KBM-7 (cell line): ENCODE results near the gene BEAN1.

ENCODE experiments used
- DNase-seq: peaks from one replicate; pipeline ENCODE4 v3.0.0-alpha.2; 2015
- in situ Hi-C: fragments of 300-500 bp; cut with MboI; formaldehyde crosslinking; loops from 2 replicates; pipeline ENCODE4 v1.14.3; 2020; ENCODE audit warnings: low sequenced_read_pairs, low pct_unique_long_range_greater_than_20kb, mixed read lengths

Gene BEAN1

DNA sequence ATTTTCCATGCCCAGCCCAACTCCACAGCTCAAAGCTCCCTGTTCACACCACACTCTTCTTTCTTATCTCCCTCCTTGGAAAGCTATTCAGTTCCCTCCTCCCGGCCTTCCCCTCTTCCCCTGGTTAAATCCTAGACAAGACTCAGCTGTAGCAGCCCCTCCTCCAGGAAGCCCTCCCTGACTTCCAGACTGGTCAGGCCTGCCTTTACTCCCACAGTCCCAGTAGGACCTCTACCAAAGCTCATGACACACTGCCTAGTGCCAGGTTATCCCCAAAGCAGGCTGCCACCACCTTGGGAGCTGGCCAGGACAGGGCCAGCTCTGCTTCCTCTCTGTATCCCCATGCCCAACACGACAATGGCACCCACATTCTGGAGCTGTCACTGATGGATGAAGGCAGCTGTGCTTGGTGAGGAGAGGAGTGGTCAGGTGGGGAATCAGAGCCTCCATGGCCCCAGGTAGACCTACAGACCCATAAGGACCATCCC lies 50.0 kb downstream of the BEAN1 start:
- in situ Hi-C loops: no loop called here
- DNase-seq: no peak

DNA sequence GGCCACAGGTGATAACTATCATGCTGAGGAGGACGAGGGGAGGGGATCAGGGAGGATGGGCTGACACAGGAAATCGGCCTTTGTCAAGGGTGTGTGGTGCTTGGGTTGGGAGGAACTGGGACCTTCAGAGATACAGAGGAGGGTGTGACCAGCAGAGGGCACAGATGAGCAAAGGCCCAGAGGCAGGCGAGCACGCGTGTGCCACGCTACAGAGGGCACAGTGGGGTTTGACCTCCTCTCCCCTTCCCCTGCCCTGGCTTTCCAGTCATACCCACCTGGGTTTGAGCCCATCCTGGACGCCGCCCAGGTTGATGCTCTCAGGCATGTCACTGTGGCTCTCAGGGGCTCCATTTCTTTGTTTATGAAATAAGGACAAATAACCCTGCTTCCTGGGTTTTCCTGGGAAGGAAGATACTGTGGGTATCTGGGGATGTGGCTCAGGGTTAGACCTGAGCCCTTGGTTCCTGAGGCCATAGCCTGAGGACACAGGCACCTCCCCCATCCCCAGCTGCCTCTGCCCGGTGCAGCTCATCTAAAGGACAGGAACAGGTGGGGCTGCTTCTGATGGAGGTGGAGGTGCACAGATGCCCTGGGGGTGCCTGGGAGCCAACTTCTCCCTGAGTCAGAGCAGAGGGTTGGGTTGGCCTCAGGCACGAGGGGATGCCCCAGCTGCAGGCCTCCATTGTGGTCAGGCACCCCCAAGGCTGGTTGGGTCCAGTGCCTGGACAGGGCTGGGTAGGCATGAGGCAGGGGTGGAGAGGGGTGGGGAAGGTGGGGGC lies 51.8 kb downstream of the BEAN1 start:
- in situ Hi-C loops: no loop called here
- peak; percentile 86 for DNase-seq

DNA sequence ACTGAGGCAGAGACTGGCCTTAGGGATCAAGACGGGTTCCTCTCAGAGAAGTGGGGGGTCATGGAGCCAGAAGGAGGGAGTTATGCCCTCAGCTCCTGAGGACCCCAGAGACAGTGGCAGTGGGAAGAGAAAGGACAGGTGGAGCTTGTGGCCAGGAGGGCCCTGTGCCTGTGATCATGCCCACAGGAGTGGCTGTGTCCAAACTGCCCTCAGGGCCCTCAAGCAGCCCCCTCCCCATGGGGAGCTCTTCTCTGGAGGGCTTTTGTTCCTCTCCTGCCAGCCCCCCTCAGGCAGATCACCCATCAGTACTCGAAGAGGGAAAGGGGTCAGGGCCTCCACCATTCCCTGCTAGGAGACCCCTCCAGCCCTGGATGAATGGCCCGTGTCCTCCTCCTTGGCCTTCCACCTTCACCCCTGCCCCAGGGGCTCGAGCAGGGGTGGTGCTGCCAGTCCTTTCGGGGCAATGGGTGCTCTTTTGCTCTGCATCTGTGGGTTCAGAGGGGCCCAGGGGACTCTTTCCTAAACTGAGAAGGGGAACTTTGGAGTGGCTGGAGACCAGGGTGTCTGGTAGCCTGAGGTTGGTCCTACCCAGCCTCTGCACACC lies 52.7 kb downstream of the BEAN1 start:
- no peak for DNase-seq
- in situ Hi-C loops: no loop called here

DNA sequence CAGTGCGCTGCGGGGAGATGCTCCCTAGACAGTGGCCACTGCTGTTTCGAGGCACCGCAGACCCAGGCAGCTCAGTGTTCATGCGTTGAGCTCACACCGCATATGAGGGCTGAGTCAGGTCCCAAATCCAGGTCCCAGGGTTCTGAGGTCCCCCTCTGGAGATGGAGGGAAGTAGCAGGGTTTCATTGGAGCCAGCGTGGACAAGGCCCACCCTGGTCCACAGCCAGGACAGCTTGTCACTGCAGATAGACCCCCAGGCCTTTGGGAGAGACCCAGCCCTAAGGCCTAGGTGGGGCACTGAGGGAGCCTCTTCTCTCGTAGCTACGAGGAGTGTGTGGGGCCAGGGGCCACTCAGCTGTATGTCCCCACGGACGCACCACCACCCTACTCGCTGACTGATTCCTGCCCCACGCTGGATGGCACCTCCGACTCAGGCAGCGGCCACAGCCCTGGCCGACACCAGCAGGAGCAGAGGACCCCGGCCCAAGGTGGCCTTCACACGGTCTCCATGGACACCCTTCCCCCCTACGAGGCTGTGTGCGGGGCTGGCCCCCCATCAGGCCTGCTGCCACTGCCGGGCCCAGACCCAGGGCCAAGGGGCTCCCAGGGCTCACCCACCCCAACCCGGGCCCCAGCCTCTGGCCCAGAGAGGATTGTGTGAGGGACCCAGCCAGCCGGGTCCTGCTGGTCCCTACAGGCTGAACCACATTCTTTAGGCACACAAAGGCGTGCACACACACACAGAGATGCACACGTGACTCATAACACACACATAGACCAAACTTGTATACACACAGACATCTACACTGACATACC lies 53.4 kb downstream of the BEAN1 start:
- in situ Hi-C loops: no loop called here
- DNase-seq: no peak

DNA sequence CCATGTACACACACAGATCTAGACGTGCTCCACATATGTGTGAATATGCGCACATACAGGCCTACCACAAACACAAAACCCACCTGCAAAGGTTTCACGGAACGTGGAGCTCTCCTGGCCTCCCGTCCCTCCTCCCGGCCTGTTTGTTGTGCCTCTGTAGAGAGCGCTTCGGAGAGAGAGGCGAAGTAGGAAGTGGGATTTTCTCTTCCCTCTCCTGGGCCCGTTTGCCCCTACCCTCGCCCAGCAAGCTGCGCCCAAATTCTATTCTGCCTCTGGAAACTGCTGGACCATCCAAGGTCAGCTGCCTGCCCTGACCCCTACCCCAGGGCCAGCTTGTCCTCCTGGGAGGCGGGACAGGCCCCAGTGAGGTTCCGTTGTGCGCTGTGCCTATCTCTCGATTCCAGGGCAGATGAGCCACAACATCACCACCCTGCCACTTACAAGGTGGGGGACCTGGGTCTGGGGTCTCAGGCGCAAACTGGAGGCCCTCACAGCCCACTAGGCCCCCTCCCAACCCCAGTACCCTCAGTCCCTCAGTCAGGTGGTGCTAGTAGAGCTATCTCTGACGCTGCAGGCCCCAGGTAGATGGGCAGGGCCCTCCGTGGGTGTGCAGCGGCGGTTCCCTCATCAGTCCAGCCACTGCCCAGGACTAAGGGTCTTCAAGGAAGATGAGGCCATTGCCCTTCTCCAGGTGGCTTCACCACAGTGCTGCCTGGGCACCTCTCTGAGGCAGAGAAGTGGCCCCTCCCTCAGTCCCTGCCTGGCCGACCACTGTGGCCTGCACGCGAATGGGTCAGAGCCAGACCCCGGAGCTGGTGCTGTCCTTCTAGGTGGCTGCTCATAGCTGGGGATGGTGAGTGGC lies 54.2 kb downstream of the BEAN1 start:
- DNase-seq: no peak
- in situ Hi-C loops: no loop called here

DNA sequence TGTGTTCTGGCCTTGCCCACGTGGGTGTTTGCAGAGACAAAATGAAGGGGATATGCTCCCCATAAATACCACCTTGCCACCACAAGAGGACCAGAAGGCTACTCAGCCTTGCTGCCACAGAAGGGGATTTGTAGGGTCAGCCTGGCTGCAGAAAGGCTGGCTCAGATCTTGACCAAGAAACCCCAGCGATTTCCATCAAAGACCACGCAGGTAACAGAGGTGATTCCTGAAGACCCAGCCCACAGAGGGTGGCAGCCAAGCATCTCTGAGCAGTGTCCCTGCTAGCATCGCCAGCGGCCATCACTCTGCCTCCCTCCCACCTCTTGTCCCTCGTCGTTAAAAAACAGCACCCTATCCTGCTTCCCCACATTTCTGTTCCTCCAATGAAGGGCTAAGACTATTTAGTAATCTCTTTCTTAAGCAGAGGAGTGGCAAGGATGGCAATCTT lies 54.9 kb downstream of the BEAN1 start:
- DNase-seq: no peak
- in situ Hi-C loops: no loop called here

DNA sequence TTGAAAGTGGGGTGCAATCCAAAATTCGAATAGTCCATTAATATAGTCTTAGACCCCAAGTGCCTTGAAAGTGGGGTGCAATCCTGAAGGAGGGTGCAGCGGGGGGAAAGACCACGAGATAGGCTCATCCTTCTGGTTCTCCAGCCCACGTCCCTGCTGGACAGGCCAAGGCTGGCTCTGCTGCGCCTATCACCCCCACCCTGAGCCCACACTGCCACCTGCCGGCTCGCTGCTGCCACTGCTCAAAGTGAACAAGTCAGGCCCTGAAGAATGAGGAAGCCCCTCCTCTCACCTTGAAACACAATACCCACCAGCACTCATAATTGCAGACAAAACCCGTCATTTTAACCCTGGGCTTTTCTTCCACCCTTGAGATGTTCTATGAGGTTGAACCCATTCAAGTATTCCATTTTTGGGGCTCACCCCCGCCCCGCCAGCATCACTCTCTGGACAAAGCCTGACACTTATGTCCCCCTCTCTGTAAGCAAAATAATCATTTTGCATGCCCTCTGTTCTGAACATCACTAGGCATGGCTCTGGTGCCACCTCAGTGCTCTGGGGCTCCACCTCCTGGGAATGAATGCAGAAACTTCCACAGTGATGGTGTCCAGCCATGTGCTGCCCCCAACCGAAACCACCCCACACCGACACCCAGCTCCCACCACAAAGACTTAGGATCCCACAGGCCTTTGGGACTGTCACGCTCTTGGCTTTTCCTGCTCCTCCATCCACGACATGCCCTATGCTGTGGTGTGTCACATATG lies 56.8 kb downstream of the BEAN1 start:
- in situ Hi-C loops: no loop called here

DNA sequence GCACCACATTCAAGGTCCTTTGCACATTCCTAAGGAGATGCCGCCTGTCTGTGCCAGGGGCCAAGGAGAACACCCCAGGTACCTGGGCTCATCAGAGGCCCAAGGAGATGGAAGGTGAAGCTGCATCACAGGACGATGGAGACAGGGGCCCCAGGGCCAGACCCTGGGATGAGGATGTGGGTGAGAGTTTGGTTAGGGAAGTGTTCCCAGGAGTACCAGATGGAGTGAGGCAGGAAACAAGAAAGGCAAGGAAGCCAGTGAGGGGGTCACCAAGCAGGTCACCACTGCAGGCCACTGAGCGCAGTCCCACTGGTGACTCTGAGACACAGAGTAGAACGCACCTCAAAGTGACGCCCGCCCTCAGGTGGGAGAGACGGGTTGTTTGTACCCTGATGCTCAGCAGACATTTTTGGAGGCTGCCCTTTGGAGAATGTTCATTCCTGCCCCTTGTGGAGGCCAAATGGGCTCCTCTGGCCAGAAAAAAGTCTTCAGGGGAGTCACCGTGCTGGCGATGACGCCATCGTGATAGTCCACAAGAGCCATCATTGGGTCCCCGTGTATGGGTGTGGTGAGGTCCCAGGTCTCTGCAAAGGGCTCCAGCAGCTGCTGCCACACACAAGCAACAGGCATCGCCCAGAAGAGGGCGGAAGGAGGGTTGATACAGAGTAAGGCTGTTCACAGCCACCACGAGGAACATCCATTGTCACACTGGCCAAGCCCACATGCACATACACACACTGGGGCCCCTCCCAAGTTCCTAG lies 57.5 kb downstream of the BEAN1 start:
- in situ Hi-C loops: no loop called here
- no peak for DNase-seq

More for the DNA sequence above, 56.8 kb downstream of the BEAN1 start:
- DNase-seq: peak; percentile 85

DNA sequence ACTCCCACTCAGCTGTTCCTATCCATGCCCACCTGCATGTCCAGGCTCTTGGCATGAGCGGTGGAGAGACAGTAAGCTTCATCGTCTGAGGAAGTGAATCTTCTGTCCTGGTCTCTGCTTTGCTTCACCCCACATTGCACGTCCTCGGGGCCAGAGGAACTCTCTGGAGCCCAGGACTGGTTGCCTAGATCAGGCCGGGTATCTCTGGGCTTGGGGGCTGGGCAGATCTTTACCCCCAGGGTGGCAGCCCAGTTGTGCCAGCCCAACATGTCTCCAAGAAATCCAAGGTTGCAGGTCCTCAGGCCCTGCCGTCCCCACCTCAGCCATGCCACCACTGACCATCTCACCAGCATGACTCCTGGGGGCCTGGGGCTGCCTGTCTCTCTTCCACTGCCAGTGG lies 58.3 kb downstream of the BEAN1 start:
- DNase-seq: no peak
- in situ Hi-C loops: no loop called here

DNA sequence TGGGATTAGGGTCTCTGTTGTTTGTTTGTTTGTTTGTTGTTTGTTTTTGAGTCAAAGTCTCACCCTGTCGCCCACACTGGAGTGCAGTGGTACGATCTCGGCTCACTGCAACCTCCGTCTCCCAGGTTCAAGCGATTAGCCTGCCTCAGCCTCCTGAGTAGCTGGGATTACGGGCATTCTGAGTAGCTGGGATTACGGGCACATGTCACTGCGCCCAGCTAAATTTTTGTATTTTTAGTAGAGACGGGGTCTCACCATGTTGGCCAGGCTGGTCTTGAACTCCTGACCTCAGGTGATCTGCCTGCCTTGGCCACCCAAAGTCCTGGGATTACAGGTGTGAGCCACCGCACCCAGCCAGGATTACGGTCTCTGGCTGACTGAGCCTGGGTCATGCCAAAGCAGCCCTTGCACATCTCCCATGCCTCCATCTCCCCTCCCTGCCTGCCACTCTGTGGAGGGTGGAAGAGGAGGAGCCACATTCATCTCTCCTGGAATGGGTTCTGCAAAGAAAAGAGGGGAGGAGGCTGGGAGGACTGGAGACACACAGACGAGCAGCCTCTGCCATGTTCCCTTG lies 59.2 kb downstream of the BEAN1 start:
- in situ Hi-C loops: no loop called here
- DNase-seq: no peak

DNA sequence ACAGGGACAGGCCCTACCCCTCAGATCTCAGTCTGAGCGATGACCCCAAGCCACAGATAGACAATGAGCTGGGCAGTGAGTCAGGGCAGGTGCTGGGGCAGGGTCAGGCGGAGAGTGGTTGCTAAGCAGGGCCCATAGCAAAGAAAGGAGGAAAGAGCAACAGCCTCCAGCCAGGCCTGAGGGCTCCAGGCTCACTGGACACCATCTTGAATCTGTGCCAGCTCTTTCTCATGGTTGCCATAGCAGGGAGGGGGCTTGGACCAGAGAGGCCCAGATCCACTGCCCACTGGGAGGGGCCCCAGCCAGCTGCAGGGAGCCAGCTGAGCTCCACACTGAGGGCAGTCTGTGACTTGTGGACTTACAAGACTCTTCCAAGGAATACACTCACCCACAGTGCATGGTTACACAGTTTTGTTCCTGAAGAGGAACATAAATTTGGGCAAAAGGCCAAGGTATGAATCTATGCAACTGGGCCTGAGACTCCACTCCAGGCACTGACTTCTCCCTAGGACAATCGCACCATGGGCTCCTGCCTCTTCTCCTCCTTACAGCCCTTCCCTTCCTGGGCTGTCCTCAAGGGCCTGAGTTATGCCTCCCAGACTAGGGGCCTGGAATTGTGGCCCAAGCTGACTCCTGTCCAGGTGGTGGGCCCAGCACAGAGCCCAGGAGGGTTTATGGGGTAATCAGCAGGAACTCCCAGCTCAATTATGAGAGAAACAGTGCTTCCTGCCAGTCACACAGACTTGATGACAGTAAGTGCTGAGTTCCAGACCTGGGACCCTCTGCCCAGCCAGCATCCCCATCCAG lies 59.9 kb downstream of the BEAN1 start:
- in situ Hi-C loops: no loop called here
- peak; percentile 66 for DNase-seq

DNA sequence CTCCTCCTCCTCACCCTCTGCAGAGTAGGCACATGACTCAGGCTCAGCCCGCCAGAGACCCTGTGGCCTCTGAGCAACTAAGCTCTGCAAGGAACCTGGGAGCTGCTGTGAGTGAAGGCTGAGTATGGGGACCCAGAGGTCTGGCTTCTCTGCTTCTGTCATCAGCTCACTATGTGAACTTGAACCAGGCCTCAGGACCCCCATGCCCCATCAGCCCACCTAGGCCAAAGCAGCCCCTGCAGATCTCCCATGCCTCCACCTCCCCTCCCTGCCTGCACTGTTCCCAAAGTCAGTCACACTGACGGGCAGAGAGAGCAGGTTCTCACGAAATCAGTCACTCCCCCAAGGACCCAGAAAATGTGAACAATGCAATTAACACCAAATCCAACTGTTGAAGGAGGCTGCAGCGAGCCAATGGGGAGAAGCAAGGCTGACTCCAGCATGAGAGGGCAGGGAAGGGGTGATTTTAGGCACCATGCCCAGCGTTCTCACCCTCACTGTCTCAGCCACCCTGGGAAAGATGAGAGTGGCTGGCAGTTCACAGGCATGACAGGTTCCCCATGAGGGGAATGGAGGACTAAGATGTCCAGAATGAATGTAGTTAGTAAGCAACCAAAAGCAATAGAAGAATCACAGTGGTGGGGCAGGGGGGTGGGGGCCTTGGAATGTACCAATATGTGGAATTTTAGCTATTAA lies 60.6 kb downstream of the BEAN1 start:
- no peak for DNase-seq

DNA sequence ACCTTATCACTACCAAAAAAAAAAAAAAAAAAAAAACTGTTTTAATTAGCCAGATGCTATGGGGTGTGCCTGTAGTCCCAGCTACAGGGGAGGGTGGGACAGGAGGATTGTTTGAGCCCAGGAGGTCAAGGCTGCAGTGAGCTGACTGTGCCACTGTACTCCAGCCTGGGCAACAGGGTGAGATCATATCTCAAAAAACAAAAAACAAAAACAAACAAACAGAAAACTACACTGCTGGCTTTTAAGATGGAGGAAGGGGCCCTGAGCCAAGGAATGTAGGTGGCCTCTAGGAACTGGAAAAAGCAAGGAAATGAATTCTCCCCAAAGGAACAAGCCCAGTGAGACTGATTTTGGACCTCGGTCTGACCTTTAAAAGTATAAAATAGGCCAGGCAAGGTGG lies 61.4 kb downstream of the BEAN1 start:
- no peak for DNase-seq
- in situ Hi-C loops: no loop called here

More for the DNA sequence above, 60.6 kb downstream of the BEAN1 start:
- in situ Hi-C loops: no loop called here

DNA sequence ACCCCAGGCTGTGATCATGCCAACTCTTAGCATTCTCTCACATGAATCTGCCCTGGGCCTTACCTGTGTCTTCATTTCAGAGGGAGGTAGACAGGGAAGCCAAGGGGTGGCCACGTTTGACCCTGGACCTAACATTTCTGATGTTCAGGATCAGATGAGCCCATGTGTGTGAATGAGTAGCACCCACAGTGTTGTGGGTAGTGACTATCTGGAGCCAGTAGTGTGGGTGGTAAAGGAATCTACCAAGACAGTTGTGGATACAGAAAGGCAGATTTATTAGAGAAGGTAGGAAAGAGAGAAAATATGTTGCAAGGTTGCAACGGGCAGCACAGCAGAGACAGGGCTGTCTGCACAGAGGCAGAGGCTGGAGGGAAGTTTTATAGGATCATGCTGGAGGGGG lies 62.3 kb downstream of the BEAN1 start:
- DNase-seq: no peak
- in situ Hi-C loops: no loop called here

DNA sequence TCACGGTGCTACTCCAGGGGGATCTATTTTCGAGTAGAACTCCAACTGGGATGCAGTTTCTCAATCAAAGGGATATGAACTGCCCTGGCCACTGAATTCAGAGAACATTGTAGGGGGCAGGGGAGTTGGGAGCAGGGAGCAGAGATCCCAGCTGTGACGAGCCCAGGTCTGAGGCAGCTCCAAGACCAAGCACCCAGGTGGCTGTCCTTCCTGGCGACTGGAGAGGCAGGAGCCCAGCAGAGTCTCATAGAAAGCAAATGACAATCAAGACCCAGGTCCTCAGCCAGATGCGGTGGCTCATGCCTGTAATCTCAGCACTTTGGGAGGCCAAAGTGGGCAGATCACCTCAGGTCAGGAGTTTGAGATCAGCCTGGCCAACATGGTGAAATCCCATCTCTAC lies 62.7 kb downstream of the BEAN1 start:
- no peak for DNase-seq
- in situ Hi-C loops: no loop called here
